T-helper 2 cell (primary cell): ENCODE data around the gene CNTNAP2.
A peak's percentile ranks its signal among the peaks of the same experiment; 100 is the strongest.

Experiments
- DNase-seq, 5 experiments: peaks; one replicate each; pipeline versions ENCODE4 v3.0.0 to v3.0.0-alpha.2; 2012 to 2022

CNTNAP2 gene

GRCh38 chr7:146626912-146627311, 510.3 kb downstream of the CNTNAP2 start:
- no peak for DNase-seq

GRCh38 chr7:146635205-146636032, 518.8 kb downstream of the CNTNAP2 start:
- DNase-seq, result no peak

GRCh38 chr7:146636033-146636356, 519.4 kb downstream of the CNTNAP2 start:
- no peak for DNase-seq

GRCh38 chr7:146636581-146636980, 520.0 kb downstream of the CNTNAP2 start:
- DNase-seq, result no peak

- DNase-seq, result no peak
Measured at GRCh38 chr7:146639291-146639690, 522.7 kb downstream of the CNTNAP2 start.

GRCh38 chr7:146641491-146641890, 524.9 kb downstream of the CNTNAP2 start:
- DNase-seq, result no peak

GRCh38 chr7:146645383-146645976, 528.9 kb downstream of the CNTNAP2 start:
- DNase-seq, result no peak

GRCh38 chr7:146647445-146647844, 530.8 kb downstream of the CNTNAP2 start:
- DNase-seq, result no peak

- DNase-seq, result no peak
Measured at GRCh38 chr7:146652176-146652575, 535.6 kb downstream of the CNTNAP2 start.

- DNase-seq, result no peak
Measured at GRCh38 chr7:146654048-146654447, 537.4 kb downstream of the CNTNAP2 start.

GRCh38 chr7:146655928-146656797, 539.6 kb downstream of the CNTNAP2 start:
- peak in 1 of 5 experiments; percentile 54 for DNase-seq

GRCh38 chr7:146656988-146657387, 540.4 kb downstream of the CNTNAP2 start:
- no peak for DNase-seq

GRCh38 chr7:146658604-146659003, 542.0 kb downstream of the CNTNAP2 start:
- no peak for DNase-seq

- DNase-seq, result no peak
Measured at GRCh38 chr7:146659732-146660131, 543.1 kb downstream of the CNTNAP2 start.

GRCh38 chr7:146660839-146661238, 544.2 kb downstream of the CNTNAP2 start:
- DNase-seq, result no peak

- DNase-seq, result no peak
Measured at GRCh38 chr7:146661435-146661834, 544.8 kb downstream of the CNTNAP2 start.

- no peak for DNase-seq
Measured at GRCh38 chr7:146661929-146662328, 545.3 kb downstream of the CNTNAP2 start.

- DNase-seq, result no peak
Measured at GRCh38 chr7:146665023-146665422, 548.4 kb downstream of the CNTNAP2 start.

GRCh38 chr7:146670532-146670931, 553.9 kb downstream of the CNTNAP2 start:
- no peak for DNase-seq

GRCh38 chr7:146681487-146681886, 564.9 kb downstream of the CNTNAP2 start:
- no peak for DNase-seq

- DNase-seq, result no peak
Measured at GRCh38 chr7:146683439-146683838, 566.8 kb downstream of the CNTNAP2 start.

- no peak for DNase-seq
Measured at GRCh38 chr7:146690987-146691386, 574.4 kb downstream of the CNTNAP2 start.

- no peak for DNase-seq
Measured at GRCh38 chr7:146698995-146699610, 582.5 kb downstream of the CNTNAP2 start.
